Urinary bladder (tissue), 4 donors: ENCODE data around the gene CCDC138. TPM values are rescaled to one million over a fixed set of nuclear protein-coding genes. Genes with fewer than 3 reads are reported as not detected.

Source experiments
- DNase-seq: peaks from one replicate; pipeline ENCODE4 v3.0.0-alpha.2; 2015; ENCODE audit errors: extremely low spot score
- H3K27ac ChIP-seq: one replicate; pipeline ENCODE4 v1.5.1; 2013; ENCODE audit warnings: low read depth, mild to moderate bottlenecking, moderate library complexity
- H3K36me3 ChIP-seq: one replicate; pipeline ENCODE4 v1.6.1; 2013; ENCODE audit warnings: mild to moderate bottlenecking, moderate library complexity; ENCODE audit not compliant: insufficient read depth
- H3K4me1 ChIP-seq: one replicate; pipeline ENCODE4 v1.6.1; 2013; ENCODE audit warnings: mild to moderate bottlenecking, moderate library complexity; ENCODE audit not compliant: insufficient read depth
- H3K4me3 ChIP-seq: one replicate; pipeline ENCODE4 v1.5.1; 2013; ENCODE audit warnings: low read depth, low read length
- WGBS: extraction: QIAGEN DNeasy Blood & Tissue Kit; methylation state at CpG from one replicate; pipeline ENCODE4 v1.1.7; 2013; 5-methylcytosine and 5-hydroxymethylcytosine counted together
- polyA plus RNA-seq: library from polyadenylated mRNA; stranded (reverse); fragments of 200-250 nt; gene quantifications from one replicate; pipeline ENCODE4 v1.2.3, GENCODE V29; 2013
- small RNA-seq: library from RNA; depleted of rRNA; stranded (forward); fragments of <200 nt; gene quantifications from one replicate; pipeline ENCODE3, GENCODE V24; 2014
- total RNA-seq: library from RNA; depleted of rRNA; stranded (reverse); fragments of >200 nt; gene quantifications from one replicate; pipeline ENCODE4 v1.2.3, GENCODE V29; 2014
- donor health status: healthy with polysubstance abuse.
- donor health status: healthy.

CCDC138 gene
- total and polyA plus RNA-seq, 2 donors, result 2.8 to 22.6 TPM

- DNase-seq, result no peak
- no peaks in the 10 kb centered on the region for H3K4me1 ChIP-seq
- 89% methylated on average over 16 of the region's 16 CpGs for WGBS
- H3K27ac ChIP-seq, result no peak overlapping the region
- no peaks in the 10 kb centered on the region for H3K36me3 ChIP-seq
- no peak overlapping the region for H3K4me3 ChIP-seq
These were observed 134.8 kb downstream of the CCDC138 start for GRCh38 chr2:108921096-108922030.

GRCh38 chr2:108922141-108922915 lies 135.8 kb downstream of the CCDC138 start:
- no peaks in the 10 kb centered on the region for H3K4me1 ChIP-seq
- no peak overlapping the region for H3K27ac ChIP-seq
- H3K4me3 ChIP-seq, result no peak overlapping the region
- WGBS, result 73% methylated on average over 11 of the region's 11 CpGs
- H3K36me3 ChIP-seq, result no peaks in the 10 kb centered on the region
- DNase-seq, result no peak

DNA sequence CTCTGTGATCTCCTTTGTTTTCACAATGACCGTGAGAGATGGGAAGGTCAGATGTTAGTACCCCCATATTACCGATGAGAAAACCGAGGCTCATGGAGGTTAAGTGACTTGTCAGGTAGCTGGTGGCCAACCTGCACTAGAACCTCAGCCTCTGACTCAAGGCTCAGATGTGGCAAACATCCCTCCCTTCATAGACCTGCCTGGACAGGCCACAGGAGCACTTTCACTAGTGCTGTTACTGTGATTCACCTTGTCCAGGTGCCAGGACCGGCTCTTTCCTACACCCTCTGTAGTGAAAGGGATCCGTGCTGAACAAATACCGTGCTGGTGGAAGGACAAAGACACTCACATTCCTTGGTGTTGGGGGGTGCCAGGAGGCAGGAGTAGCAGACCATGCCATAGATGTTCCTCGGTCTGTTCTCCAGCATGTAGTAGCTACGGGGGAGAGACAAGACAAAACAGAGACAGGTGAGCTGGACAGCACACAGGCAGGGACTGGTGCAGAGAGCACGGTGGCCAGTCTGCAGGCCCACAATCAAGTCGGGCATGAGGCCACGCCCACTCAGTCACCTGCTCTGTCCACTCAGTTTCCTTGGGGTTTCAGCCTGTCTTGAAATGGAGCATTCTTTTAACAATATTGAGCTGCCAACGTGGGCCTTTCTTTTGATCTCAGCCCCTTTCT lies 136.6 kb downstream of the CCDC138 start:
- no peak overlapping the region for H3K27ac ChIP-seq
- no peaks in the 10 kb centered on the region for H3K36me3 ChIP-seq
- no peak overlapping the region for H3K4me3 ChIP-seq
- no peaks in the 10 kb centered on the region for H3K4me1 ChIP-seq
- DNase-seq, result no peak
- WGBS, result 79% methylated on average over 12 of the region's 12 CpGs

GRCh38 chr2:108923736-108924579 lies 137.4 kb downstream of the CCDC138 start:
- H3K36me3 ChIP-seq, result no peaks in the 10 kb centered on the region
- no peak for DNase-seq
- no peak overlapping the region for H3K27ac ChIP-seq
- no peaks in the 10 kb centered on the region for H3K4me1 ChIP-seq
- WGBS, result 60% methylated on average over 13 of the region's 13 CpGs
- no peak overlapping the region for H3K4me3 ChIP-seq

DNA sequence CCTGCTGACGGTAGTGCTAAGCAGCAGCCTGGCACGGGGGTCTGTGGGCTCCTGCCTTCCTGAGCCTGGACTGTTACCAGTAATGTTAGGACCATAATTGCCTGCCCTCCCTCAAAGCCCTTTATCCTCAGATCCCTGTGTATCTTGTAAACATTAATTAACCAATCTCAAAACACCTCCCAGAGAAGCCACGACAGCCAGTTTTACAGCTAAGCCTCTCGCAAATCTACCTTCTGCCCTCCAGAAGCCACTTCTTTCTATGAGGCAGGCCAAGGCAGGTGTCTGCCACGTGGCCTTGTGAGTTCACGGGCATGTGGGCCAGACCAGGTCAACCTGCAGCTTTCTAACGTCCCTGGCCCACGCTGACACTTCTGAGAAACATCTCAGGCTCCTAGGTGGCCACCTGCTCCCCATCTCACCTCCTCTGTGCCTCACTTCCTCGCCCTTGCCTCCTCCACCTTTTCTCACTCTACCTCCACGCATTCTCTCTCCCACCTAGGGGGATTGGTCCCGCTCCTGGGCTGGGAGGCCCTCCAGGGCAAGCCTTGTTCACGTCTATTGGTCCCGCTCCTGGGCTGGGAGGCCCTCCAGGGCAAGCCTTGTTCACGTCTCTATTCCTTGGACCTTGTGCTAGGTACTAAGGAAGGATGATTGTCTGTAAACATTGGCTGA lies 138.1 kb downstream of the CCDC138 start:
- WGBS, result 74% methylated on average over 14 of the region's 14 CpGs
- Histone ChIP-seq H3K36me3 (no peaks in the 10 kb centered on the region), H3K4me3 (no peak overlapping the region), H3K4me1 (no peaks in the 10 kb centered on the region), H3K27ac (no peak overlapping the region)
- no peak for DNase-seq

- no peak for DNase-seq
- 95% methylated on average over 6 of the region's 6 CpGs for WGBS
- Histone ChIP-seq H3K36me3 (no peaks in the 10 kb centered on the region), H3K4me3 (no peak overlapping the region), H3K27ac (no peak overlapping the region), H3K4me1 (no peaks in the 10 kb centered on the region)
These were observed 138.7 kb downstream of the CCDC138 start for GRCh38 chr2:108925286-108925685.

GRCh38 chr2:108925735-108926134 lies 139.2 kb downstream of the CCDC138 start:
- no peaks in the 10 kb centered on the region for H3K4me1 ChIP-seq
- H3K4me3 ChIP-seq, result no peak overlapping the region
- WGBS, result 88% methylated on average over 8 of the region's 8 CpGs
- DNase-seq, result no peak
- no peaks in the 10 kb centered on the region for H3K36me3 ChIP-seq
- no peak overlapping the region for H3K27ac ChIP-seq

Small RNA genes lying within 50 kb of the gene (small RNA-seq; reads per million reads assigned to genes)
- not detected for gene AC073415.1

Other genes with a start within 250 kb of the CCDC138 start
- 121 TPM for gene RANBP2, start 67.3 kb upstream of the CCDC138 start, total RNA-seq
- 19.2 TPM for gene RANBP2, start 67.3 kb upstream of the CCDC138 start, polyA plus RNA-seq
- 1.7 TPM for gene EDAR, start 202.4 kb downstream of the CCDC138 start, total RNA-seq
- 3.9 TPM for gene EDAR, start 202.4 kb downstream of the CCDC138 start, polyA plus RNA-seq